Thyroid gland (tissue), 4 donors: ENCODE data around the gene TBC1D13. TPM values are rescaled to one million over a fixed set of nuclear protein-coding genes. Genes with fewer than 3 reads are reported as not detected.

ENCODE experiments used
- DNase-seq, 2 donors: peaks; one replicate each; pipeline ENCODE4 v3.0.0-alpha.2; 2019
- H3K27ac ChIP-seq, 3 donors: fragments of 200-600 bp; sonication (generic); 1 replicate in 2 of 3; 2 replicates in 1 of 3; pipeline ENCODE4 v1.5.1; 2016 to 2019; ENCODE audit warnings: mild to moderate bottlenecking in 1 of 3, moderate library complexity in 1 of 3
- H3K27me3 ChIP-seq: fragments of 200-600 bp; sonication (generic); one replicate; pipeline ENCODE4 v1.5.1; 2019
- H3K36me3 ChIP-seq, 2 donors: fragments of 200-600 bp; sonication (generic); one replicate each; pipeline ENCODE4 v1.5.1; 2016 to 2019
- H3K4me1 ChIP-seq, 2 donors: fragments of 200-600 bp; sonication (generic); one replicate each; pipeline ENCODE4 v1.5.1; 2017 to 2019
- H3K4me3 ChIP-seq, 3 donors: fragments of 200-600 bp; sonication (generic); replicated peaks in 1 of 3; 1 replicate in 2 of 3; 2 replicates in 1 of 3; pipeline ENCODE4 v1.5.1; 2016; ENCODE audit warnings: mild to moderate bottlenecking in 1 of 3
- H3K9me3 ChIP-seq: fragments of 200-600 bp; sonication (generic); one replicate; pipeline ENCODE4 v1.5.1; 2017
- CTCF ChIP-seq, 6 experiments: fragments of 200-600 bp in 3 of 6; fragments of 450-650 bp in 3 of 6; sonication (generic) in 3 of 6; IDR thresholded peaks; one replicate each; pipeline ENCODE4 v1.5.1; 2016 to 2019; ENCODE audit warnings: antibody characterized with exemption in 6 of 6, mild to moderate bottlenecking in 2 of 6, inconsistent platforms in 1 of 6, moderate library complexity in 1 of 6
- POLR2A ChIP-seq, 2 donors: fragments of 450-650 bp; IDR thresholded peaks; one replicate each; pipeline ENCODE4 v1.6.1; 2017; ENCODE audit warnings: antibody characterized with exemption in 2 of 2, mild to moderate bottlenecking in 2 of 2, moderate library complexity in 1 of 2
- WGBS, 2 donors: methylation state at CpG; one replicate each; pipeline ENCODE4 v1.1.5; 2017; 5-methylcytosine and 5-hydroxymethylcytosine counted together
- intact Hi-C: fragments of 100-400 bp; cut with DNase I; formaldehyde crosslinking; loops from one replicate; pipeline ENCODE4 v1.15.1; 2023
- total RNA-seq, 4 donors: library from RNA; depleted of rRNA; stranded (reverse); fragments of >200 nt; gene quantifications; one replicate each; pipeline ENCODE4 v1.2.3, GENCODE V29; 2016

The TBC1D13 gene
- total RNA-seq, 4 donors from 2014 or later, result 18.6 to 32.1 (median 27.6) TPM

DNA sequence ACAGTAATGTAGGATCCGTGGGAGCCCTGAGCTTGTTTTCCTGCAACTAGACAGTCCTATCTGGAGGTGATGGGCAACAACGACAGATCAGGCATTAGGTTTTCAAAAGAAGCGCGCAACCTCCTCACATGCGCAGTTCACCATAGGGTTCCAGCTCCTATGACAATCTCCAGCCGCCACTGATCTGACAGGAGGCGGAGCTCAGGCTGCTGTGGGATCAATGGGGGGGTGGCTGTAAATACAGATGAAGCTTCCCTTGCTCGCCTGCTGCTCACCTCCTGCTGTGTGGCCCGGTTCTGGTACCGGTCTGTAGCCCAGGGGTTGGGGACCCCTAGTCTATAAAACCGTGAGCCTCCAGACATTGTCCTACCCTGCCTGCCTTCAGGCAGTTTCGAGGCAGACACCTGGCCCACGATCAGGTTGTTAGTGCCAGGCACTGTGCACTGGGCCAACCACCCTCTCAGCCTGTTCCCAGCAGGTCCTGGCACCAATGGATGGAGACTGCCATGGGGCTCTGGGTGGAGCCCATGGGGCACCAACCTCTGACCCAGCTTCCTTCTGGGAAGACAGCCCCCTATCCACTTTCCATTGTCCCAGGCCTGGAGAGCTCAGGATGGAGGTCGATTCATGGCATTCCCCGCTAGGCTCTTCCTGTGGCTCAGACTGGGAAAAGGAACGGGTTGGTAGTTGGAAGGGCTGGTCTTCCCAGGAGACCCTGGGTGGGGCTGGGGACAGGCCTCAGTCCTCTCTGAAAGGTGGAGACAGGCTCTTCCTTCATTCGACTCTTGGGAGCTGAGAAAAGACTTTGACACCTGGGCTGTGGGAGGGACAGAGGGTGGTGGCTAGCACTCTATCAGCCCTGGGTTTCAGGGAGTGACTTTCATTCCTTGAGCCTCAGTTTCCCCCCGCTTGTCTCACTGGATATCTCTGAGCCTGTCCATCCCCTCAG lies 32.9 kb downstream of the TBC1D13 start:
- no peak for DNase-seq
- WGBS, 2 donors, result 83% methylated on average over 17 to 18 of the region's 18 CpGs

GRCh38 chr9:128820665-128821583 lies 33.9 kb downstream of the TBC1D13 start:
- H3K9me3 ChIP-seq, result no peaks in the 10 kb centered on the region
- no peak for DNase-seq
- intact Hi-C loops, result no loop called here
- H3K4me1 ChIP-seq, result peaks cover 9% of the 10 kb centered on the region in 2 donors
- H3K27me3 ChIP-seq, result no peaks in the 10 kb centered on the region
- 91 to 95% methylated on average over 24 of the region's 24 CpGs for WGBS, 2 donors
- H3K4me3 ChIP-seq, result no peak overlapping the region
- TF ChIP-seq POLR2A (IDR thresholded peaks at IDR 0.05), result no peak
- no peak for TF ChIP-seq CTCF (IDR thresholded peaks at IDR 0.05)
- no peak overlapping the region for H3K27ac ChIP-seq
- H3K36me3 ChIP-seq, result peaks cover 22 to 26% of the 10 kb centered on the region in 2 donors

More for the DNA sequence above, 32.9 kb downstream of the TBC1D13 start:
- Histone ChIP-seq H3K27ac (no peak overlapping the region), H3K9me3 (no peaks in the 10 kb centered on the region), H3K4me1 (peaks cover 9% of the 10 kb centered on the region in 2 donors), H3K4me3 (no peak overlapping the region), H3K36me3 (peaks cover 13 to 19% of the 10 kb centered on the region in 2 donors), H3K27me3 (no peaks in the 10 kb centered on the region)
- intact Hi-C loops, result no loop called here
- TF ChIP-seq CTCF (IDR thresholded peaks at IDR 0.05), result no peak
- TF ChIP-seq POLR2A (IDR thresholded peaks at IDR 0.05), result no peak

GRCh38 chr9:128821584-128822406 lies 34.7 kb downstream of the TBC1D13 start:
- DNase-seq, result no peak
- 87 to 93% methylated on average over 11 to 13 of the region's 16 CpGs for WGBS, 2 donors
- intact Hi-C loops, result no loop called here
- H3K27ac ChIP-seq, result no peak overlapping the region
- no peaks in the 10 kb centered on the region for H3K27me3 ChIP-seq
- H3K9me3 ChIP-seq, result no peaks in the 10 kb centered on the region
- H3K4me3 ChIP-seq, result no peak overlapping the region
- peaks cover 9% of the 10 kb centered on the region in 2 donors for H3K4me1 ChIP-seq
- TF ChIP-seq CTCF (IDR thresholded peaks at IDR 0.05) (no peak), POLR2A (IDR thresholded peaks at IDR 0.05) (no peak)
- peaks cover 24 to 30% of the 10 kb centered on the region in 2 donors for H3K36me3 ChIP-seq

- TF ChIP-seq CTCF (IDR thresholded peaks at IDR 0.05), result no peak
- TF ChIP-seq POLR2A (IDR thresholded peaks at IDR 0.05), result no peak
- WGBS, 2 donors, result 90 to 95% methylated on average over 11 to 15 of the region's 22 CpGs
- no peaks in the 10 kb centered on the region for H3K27me3 ChIP-seq
- peaks cover 28 to 32% of the 10 kb centered on the region in 2 donors for H3K36me3 ChIP-seq
- intact Hi-C loops, result no loop called here
- H3K9me3 ChIP-seq, result no peaks in the 10 kb centered on the region
- no peak overlapping the region for H3K27ac ChIP-seq
- H3K4me1 ChIP-seq, result peaks cover 9% of the 10 kb centered on the region in 2 donors
- no peak overlapping the region for H3K4me3 ChIP-seq
- no peak for DNase-seq
These were observed 35.5 kb downstream of the TBC1D13 start for GRCh38 chr9:128822407-128823042.
